ENCODE data around the gene GRK3.

GRK3 gene

DNA sequence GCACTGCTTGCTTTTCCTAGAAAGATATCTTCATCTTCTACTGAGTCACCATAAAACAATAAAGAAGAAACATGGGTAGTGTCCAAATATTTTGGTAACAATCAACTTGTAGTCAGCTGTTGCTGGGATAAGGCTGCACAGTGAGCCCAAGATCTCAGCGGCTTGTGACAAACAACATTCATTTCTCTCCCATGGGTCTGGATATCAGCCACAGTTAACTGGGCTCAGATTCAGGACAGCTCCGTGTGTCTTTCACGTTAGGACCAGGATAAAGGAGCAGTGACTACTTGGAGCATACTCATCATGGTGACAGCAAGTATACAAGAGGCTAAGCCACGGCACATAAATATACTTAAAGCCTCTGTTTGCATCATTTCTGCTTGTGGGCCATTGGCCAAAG is 27.9 kb upstream of the GRK3 start:
- Histone ChIP-seq H3K27me3 (ENCODE audit: insufficient read depth, low read length) (no peaks in the 10 kb centered on the region), H3K79me2 (ENCODE audit: control insufficient read depth, insufficient read depth, low read length, unreplicated experiment) (no peaks in the 10 kb centered on the region), H3K36me3 (ENCODE audit: insufficient read depth, low read length) (no peaks in the 10 kb centered on the region), H2AFZ (ENCODE audit: low read length, unreplicated experiment) (no peak overlapping the region), H3K27ac (ENCODE audit: low read depth, low read length) (no peak overlapping the region), H3K4me1 (ENCODE audit: control insufficient read depth, insufficient read depth, low read length, unreplicated experiment) (no peaks in the 10 kb centered on the region), H3K4me3 (ENCODE audit: low read depth, low read length) (no peak overlapping the region)

DNA sequence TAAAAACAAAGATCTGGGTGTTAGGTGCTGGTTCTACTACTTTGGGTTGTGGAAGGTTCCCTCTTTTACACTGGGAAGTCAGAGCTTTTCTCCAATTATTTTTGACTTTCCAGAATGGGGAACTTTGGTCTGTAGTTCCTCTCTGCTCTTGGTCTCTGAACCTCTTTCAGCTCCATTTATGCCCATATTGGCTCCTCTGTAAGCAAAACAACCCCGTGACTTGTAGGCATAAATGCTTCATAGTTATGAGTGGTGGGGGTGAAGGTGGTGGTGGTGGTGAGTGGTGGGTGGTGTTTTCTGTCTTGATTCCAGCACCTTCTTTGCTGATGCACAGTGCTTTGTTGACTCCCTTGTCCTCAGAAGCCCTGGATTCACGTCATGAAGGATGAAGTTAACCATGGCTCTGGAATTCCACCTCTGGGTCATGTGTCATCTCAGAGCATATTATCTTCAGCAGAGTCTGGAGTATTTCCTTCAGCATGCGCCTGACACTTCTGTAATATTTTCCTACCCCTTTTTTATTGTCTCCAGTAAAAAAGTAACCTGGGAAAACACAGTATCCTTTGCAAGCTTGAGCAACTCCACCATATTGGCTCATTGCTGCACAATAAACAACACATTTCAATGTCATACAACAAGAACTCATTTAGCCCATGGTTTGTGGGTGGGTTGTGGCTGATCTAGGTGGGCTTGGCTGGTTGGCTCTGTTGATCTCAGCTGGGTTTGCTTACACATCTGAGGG is 24.1 kb upstream of the GRK3 start:
- Histone ChIP-seq H3K79me2 (ENCODE audit: control insufficient read depth, insufficient read depth, low read length, unreplicated experiment) (no peaks in the 10 kb centered on the region), H2AFZ (ENCODE audit: low read length, unreplicated experiment) (no peak overlapping the region), H3K36me3 (ENCODE audit: insufficient read depth, low read length) (no peaks in the 10 kb centered on the region), H3K27me3 (ENCODE audit: insufficient read depth, low read length) (no peaks in the 10 kb centered on the region), H3K4me3 (ENCODE audit: low read depth, low read length) (no peak overlapping the region), H3K27ac (ENCODE audit: low read depth, low read length) (no peak overlapping the region), H3K4me1 (ENCODE audit: control insufficient read depth, insufficient read depth, low read length, unreplicated experiment) (no peaks in the 10 kb centered on the region)

DNA sequence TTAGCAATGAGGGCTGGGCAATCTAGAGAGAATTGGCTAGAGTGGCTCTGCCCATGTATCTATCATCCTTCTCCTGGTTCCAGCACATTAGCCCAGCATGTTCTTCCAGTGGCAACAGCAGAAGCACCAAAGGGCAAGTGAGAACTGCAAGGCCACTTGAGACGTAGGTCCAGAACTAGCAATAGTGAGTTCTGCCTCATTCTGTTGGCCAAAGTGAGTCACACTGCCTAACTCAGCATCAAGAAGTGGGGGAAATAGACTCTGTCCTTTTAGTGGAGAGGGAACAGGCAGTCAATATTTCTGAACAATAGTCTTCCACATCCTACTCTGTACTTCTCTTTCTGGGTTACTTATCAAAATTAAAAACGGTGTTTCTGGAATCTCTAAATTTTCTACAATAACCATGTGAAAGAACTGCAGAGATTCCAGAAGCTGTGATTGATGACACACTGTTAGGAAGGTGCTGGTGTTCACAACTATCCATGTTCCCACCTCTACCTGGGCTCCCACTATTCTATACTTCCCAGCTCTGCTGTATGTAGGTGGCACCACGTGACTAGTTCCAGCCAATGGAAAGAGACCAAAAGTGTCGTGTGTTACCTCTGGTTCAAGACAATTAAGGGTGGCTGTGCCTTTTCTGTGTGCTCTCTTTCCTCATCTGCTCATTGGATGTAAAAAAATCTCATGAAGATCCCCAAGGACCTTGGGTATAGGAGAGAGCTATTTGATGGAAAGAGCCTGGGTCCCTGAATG is 23.4 kb upstream of the GRK3 start:
- Histone ChIP-seq H2AFZ (ENCODE audit: low read length, unreplicated experiment) (no peak overlapping the region), H3K4me1 (ENCODE audit: control insufficient read depth, insufficient read depth, low read length, unreplicated experiment) (no peaks in the 10 kb centered on the region), H3K27ac (ENCODE audit: low read depth, low read length) (no peak overlapping the region), H3K27me3 (ENCODE audit: insufficient read depth, low read length) (no peaks in the 10 kb centered on the region), H3K79me2 (ENCODE audit: control insufficient read depth, insufficient read depth, low read length, unreplicated experiment) (no peaks in the 10 kb centered on the region), H3K36me3 (ENCODE audit: insufficient read depth, low read length) (no peaks in the 10 kb centered on the region), H3K4me3 (ENCODE audit: low read depth, low read length) (no peak overlapping the region)

DNA sequence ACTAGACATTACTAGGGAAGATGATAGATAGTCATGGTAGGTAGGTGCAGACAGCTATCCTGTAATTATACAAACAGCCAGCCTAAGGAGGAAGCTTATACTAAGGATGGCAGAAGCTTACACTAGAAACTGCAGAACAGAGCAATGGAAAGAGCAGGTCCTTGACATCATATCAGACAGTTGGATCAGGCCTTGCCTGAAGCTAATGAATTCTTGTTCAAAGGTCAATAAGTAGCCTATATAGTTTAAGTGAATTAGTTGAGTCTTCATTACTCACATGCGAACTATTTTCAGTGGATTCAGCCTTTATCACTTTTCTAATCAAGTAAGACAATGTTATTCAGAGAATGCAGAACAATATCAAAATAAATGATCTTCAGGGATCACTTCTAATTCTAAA is 22.3 kb upstream of the GRK3 start:
- Histone ChIP-seq H3K4me1 (ENCODE audit: control insufficient read depth, insufficient read depth, low read length, unreplicated experiment) (no peaks in the 10 kb centered on the region), H3K4me3 (ENCODE audit: low read depth, low read length) (no peak overlapping the region), H3K27ac (ENCODE audit: low read depth, low read length) (no peak overlapping the region), H2AFZ (ENCODE audit: low read length, unreplicated experiment) (no peak overlapping the region), H3K27me3 (ENCODE audit: insufficient read depth, low read length) (no peaks in the 10 kb centered on the region), H3K79me2 (ENCODE audit: control insufficient read depth, insufficient read depth, low read length, unreplicated experiment) (no peaks in the 10 kb centered on the region), H3K36me3 (ENCODE audit: insufficient read depth, low read length) (no peaks in the 10 kb centered on the region)

DNA sequence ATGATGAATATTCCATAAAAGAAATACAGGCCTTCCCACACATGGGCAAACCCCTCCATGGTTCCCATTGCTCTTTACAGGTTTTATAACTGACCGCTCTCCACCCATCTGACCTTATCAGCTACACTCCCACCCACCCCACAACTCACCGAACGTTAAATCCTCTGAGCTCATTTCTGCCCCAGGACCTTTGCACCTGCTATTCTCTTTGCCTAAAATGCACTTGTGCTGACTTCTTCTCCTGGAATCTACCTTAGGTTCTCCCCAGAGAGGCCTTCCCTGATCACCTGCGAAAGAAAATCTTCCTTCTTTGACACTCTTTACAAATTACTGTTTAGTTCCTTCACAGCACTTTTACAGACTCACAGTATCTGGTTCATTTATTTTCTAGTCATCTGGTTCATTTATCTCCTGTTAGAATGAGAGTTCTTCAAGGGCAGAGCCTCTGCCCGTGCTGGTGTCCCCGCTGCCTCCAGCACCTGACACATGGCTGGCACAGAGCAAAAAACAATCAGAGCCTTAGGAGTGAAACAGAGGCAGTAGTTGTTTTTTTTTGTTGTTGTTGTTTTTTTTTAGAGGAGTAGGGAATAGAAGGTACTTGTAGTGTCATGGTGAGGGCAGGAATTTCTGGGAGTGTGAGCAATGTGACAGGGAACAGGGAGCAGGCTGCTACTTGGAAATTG is 21.6 kb upstream of the GRK3 start:
- Histone ChIP-seq H3K79me2 (ENCODE audit: control insufficient read depth, insufficient read depth, low read length, unreplicated experiment) (no peaks in the 10 kb centered on the region), H2AFZ (ENCODE audit: low read length, unreplicated experiment) (no peak overlapping the region), H3K36me3 (ENCODE audit: insufficient read depth, low read length) (no peaks in the 10 kb centered on the region), H3K27me3 (ENCODE audit: insufficient read depth, low read length) (no peaks in the 10 kb centered on the region), H3K4me3 (ENCODE audit: low read depth, low read length) (no peak overlapping the region), H3K27ac (ENCODE audit: low read depth, low read length) (no peak overlapping the region), H3K4me1 (ENCODE audit: control insufficient read depth, insufficient read depth, low read length, unreplicated experiment) (no peaks in the 10 kb centered on the region)

DNA sequence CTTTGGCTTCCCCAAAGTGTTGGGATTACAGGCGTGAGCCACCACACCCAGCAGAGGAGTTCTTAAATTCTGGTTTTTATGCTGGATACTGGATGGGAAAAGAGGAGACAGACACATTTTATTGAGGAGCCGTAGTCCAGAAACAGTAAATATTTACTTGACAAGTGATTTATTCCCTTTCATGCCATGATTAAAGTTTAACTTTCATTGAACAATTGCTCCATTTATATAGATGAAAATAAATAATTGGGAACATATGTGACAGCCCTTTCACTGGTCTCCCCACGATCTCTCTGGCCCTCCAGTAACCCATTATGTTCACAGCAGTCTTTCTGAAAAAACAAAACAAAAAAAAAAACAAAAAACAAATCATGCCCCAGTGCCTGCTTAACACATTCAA is 19.3 kb upstream of the GRK3 start:
- Histone ChIP-seq H3K36me3 (ENCODE audit: insufficient read depth, low read length) (no peaks in the 10 kb centered on the region), H3K27ac (ENCODE audit: low read depth, low read length) (no peak overlapping the region), H3K27me3 (ENCODE audit: insufficient read depth, low read length) (no peaks in the 10 kb centered on the region), H3K79me2 (ENCODE audit: control insufficient read depth, insufficient read depth, low read length, unreplicated experiment) (no peaks in the 10 kb centered on the region), H3K4me1 (ENCODE audit: control insufficient read depth, insufficient read depth, low read length, unreplicated experiment) (no peaks in the 10 kb centered on the region), H2AFZ (ENCODE audit: low read length, unreplicated experiment) (no peak overlapping the region), H3K4me3 (ENCODE audit: low read depth, low read length) (no peak overlapping the region)

DNA sequence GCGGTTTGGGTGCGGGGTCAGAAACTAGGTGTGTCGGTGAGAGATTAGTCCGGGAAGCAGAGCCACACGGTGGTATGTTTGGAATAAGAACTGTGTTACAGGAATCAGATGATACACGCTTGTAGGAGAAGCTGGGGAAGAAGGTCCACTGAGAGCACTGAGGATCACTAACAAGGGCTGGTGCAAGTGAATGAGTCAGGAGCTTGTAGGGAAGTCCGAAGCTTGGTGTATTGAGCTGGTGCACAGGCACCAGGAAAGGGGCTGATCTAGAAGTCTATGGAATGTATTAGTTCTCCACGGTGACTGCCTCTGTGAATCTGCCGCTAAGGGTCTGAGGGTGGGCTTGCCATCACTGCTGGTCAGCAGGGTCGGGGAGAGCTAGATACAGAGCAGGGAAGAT is 18.8 kb upstream of the GRK3 start:
- Histone ChIP-seq H3K27me3 (ENCODE audit: insufficient read depth, low read length) (no peaks in the 10 kb centered on the region), H3K4me1 (ENCODE audit: control insufficient read depth, insufficient read depth, low read length, unreplicated experiment) (no peaks in the 10 kb centered on the region), H3K79me2 (ENCODE audit: control insufficient read depth, insufficient read depth, low read length, unreplicated experiment) (no peaks in the 10 kb centered on the region), H2AFZ (ENCODE audit: low read length, unreplicated experiment) (no peak overlapping the region), H3K27ac (ENCODE audit: low read depth, low read length) (no peak overlapping the region), H3K4me3 (ENCODE audit: low read depth, low read length) (no peak overlapping the region), H3K36me3 (ENCODE audit: insufficient read depth, low read length) (no peaks in the 10 kb centered on the region)

DNA sequence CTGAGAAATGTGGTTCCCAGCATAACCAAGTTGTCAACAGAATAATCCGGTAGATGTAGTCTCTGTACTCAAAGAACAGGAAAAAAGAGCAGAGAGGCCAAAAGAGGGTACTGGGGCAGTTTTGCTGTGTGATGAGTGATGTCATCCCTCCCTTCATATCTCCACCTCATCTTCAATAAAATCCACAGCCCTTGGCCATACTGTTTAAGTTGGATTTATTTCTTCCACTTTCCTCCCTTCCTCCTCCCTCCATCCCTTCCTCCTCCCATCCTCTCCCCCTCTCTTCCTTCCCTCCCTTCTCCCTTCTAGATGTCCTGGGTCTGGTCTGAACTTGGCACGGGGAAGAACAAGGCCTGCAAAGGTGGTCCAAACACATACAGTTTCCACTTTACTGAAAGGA is 18.2 kb upstream of the GRK3 start:
- Histone ChIP-seq H3K79me2 (ENCODE audit: control insufficient read depth, insufficient read depth, low read length, unreplicated experiment) (no peaks in the 10 kb centered on the region), H3K27me3 (ENCODE audit: insufficient read depth, low read length) (no peaks in the 10 kb centered on the region), H3K36me3 (ENCODE audit: insufficient read depth, low read length) (no peaks in the 10 kb centered on the region), H3K4me1 (ENCODE audit: control insufficient read depth, insufficient read depth, low read length, unreplicated experiment) (no peaks in the 10 kb centered on the region), H2AFZ (ENCODE audit: low read length, unreplicated experiment) (no peak overlapping the region), H3K27ac (ENCODE audit: low read depth, low read length) (no peak overlapping the region), H3K4me3 (ENCODE audit: low read depth, low read length) (no peak overlapping the region)

DNA sequence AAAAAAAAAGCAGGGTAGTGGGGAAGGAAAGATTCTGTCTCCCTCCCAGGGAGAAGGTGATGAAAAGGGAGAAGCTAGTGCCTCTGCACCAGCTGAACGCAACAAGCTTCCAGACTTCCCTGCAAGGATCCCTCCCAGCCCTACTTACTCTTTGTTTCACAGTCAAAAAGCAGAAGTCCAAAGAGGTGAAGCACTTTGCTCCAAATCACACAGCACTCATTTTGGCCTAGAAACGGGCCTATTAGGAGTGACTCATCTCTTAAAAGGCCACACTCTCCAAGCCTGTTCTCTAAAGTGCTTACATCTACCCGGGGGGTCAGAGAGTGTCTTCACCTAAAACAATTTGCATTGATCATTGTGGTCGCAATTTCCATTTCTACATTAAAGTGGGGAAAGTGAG is 17.7 kb upstream of the GRK3 start:
- Histone ChIP-seq H3K79me2 (ENCODE audit: control insufficient read depth, insufficient read depth, low read length, unreplicated experiment) (no peaks in the 10 kb centered on the region), H3K4me1 (ENCODE audit: control insufficient read depth, insufficient read depth, low read length, unreplicated experiment) (no peaks in the 10 kb centered on the region), H3K36me3 (ENCODE audit: insufficient read depth, low read length) (no peaks in the 10 kb centered on the region), H3K27ac (ENCODE audit: low read depth, low read length) (no peak overlapping the region), H3K4me3 (ENCODE audit: low read depth, low read length) (no peak overlapping the region), H2AFZ (ENCODE audit: low read length, unreplicated experiment) (no peak overlapping the region), H3K27me3 (ENCODE audit: insufficient read depth, low read length) (no peaks in the 10 kb centered on the region)

DNA sequence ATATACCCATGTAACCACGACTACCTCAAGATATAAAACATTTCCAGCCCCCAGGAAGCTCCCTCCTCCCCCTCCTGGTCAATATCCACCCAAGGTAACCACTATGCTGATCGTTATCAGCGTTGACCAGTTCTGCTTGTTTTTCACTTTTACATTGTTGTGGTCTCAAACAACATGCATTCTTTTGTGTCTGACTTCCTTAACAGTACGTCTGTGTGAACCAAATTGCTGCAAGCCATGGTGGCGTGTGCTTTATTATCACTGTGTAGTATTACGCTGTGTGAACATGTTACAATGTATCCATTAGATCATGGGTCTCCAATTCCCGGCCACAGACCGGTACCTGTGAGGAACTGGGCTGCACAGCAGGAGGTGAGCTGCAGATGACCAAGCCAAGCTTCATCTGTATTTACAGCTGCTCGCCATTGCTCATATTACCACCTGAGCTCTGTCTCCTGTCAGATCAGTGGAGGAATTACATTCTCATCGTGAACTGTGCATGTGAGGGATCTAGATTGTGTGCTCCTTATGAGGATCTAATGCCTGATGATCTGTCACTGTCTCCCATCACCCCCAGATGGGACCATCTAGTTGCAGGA is 15.5 kb upstream of the GRK3 start:
- no peak overlapping the region for H3K27ac ChIP-seq (ENCODE audit: low read depth, low read length)
- no peak overlapping the region for H2AFZ ChIP-seq (ENCODE audit: low read length, unreplicated experiment)
- no peaks in the 10 kb centered on the region for H3K79me2 ChIP-seq (ENCODE audit: control insufficient read depth, insufficient read depth, low read length, unreplicated experiment)
- H3K36me3 ChIP-seq (ENCODE audit: insufficient read depth, low read length): no peaks in the 10 kb centered on the region
- H3K4me3 ChIP-seq (ENCODE audit: low read depth, low read length): no peak overlapping the region
- no peaks in the 10 kb centered on the region for H3K27me3 ChIP-seq (ENCODE audit: insufficient read depth, low read length)
- H3K4me1 ChIP-seq (ENCODE audit: control insufficient read depth, insufficient read depth, low read length, unreplicated experiment): no peaks in the 10 kb centered on the region

Data from ACC112 (cell line).